MCF 10A (cell line): ENCODE results near the gene PYY. TPM values are rescaled to one million over a fixed set of nuclear protein-coding genes. Genes with fewer than 3 reads are reported as not detected.

Experiments
- BruUV-seq: library from RNA; stranded (reverse); fragments of 400-500 nt; replicated peaks from 2 replicates; lab custom pipeline; 2021; lab: Mats Ljungman, UMichigan
- CTCF ChIA-PET: fragments of 300-600 bp; sonication (Branson Sonifier 250); formaldehyde crosslinking; extraction: SDS; loops from one replicate; lab custom pipeline; 2021; ENCODE audit warnings: antibody characterized with exemption, inconsistent platforms; lab: Yijun Ruan, JAX
- POLR2A ChIA-PET: fragments of 300-600, 350-650 bp; sonication (Branson Sonifier 250); formaldehyde crosslinking; extraction: SDS; loops from one replicate; lab custom pipeline; 2020; ENCODE audit warnings: antibody characterized with exemption, inconsistent platforms; lab: Yijun Ruan, JAX
- DNase-seq: peaks from one replicate; pipeline ENCODE4 v3.0.0-alpha.2; 2018; ENCODE audit not compliant: unreplicated experiment
- H3K27ac Mint-ChIP-seq: one replicate; pipeline ENCODE4 v1.8.0; 2022; ENCODE audit warnings: mild to moderate bottlenecking, low read depth, mixed read lengths; ENCODE audit not compliant: unreplicated experiment
- H3K27me3 Mint-ChIP-seq: one replicate; pipeline ENCODE4 v1.8.0; 2022; ENCODE audit warnings: mixed read lengths; ENCODE audit not compliant: insufficient read depth, unreplicated experiment
- H3K36me3 Mint-ChIP-seq: one replicate; pipeline ENCODE4 v1.8.0; 2022; ENCODE audit warnings: mild to moderate bottlenecking, moderate library complexity, mixed read lengths; ENCODE audit not compliant: insufficient read depth, unreplicated experiment
- H3K4me1 Mint-ChIP-seq: one replicate; pipeline ENCODE4 v1.8.0; 2022; ENCODE audit warnings: mixed read lengths; ENCODE audit not compliant: insufficient read depth, unreplicated experiment
- H3K4me3 Mint-ChIP-seq: one replicate; pipeline ENCODE4 v1.8.0; 2022; ENCODE audit warnings: mild to moderate bottlenecking, moderate library complexity, mixed read lengths; ENCODE audit not compliant: unreplicated experiment
- H3K9me3 Mint-ChIP-seq: one replicate; pipeline ENCODE4 v1.8.0; 2022; ENCODE audit warnings: mixed read lengths; ENCODE audit not compliant: unreplicated experiment
- CTCF ChIP-seq: fragments of 200-600 bp; IDR thresholded peaks from one replicate; pipeline ENCODE4 v1.8.0; 2022; ENCODE audit warnings: antibody characterized with exemption, mild to moderate bottlenecking; ENCODE audit not compliant: unreplicated experiment
- intact Hi-C: fragments of 100-400 bp; cut with micrococcal nuclease; formaldehyde crosslinking; loops from 2 replicates; pipeline ENCODE4 v1.14.1; 2022
- total RNA-seq: library from RNA; stranded (reverse); gene quantifications from 2 replicates; pipeline ENCODE4 v1.2.3, GENCODE V29; 2022

Gene PYY
- total RNA-seq, 1 experiment from 2014 or later: not detected

GRCh38 chr17:43986225-43986981, 32.7 kb upstream of the PYY start:
- no TSS peak for BruUV-seq
- H3K4me1 Mint-ChIP-seq: no peaks in the 10 kb centered on the region
- H3K9me3 Mint-ChIP-seq: no peaks in the 10 kb centered on the region
- no peaks in the 10 kb centered on the region for H3K36me3 Mint-ChIP-seq
- POLR2A ChIA-PET: interaction anchor here (0.6 kb wide), 2 partner anchors 28 to 100 kb away, joined by 3 read pairs; no protein-coding TSS in a partner anchor
- peaks cover 43% of the 10 kb centered on the region for H3K27me3 Mint-ChIP-seq
- no peak for TF ChIP-seq CTCF
- no peak overlapping the region for H3K27ac Mint-ChIP-seq
- intact Hi-C loops: no loop called here
- CTCF ChIA-PET: interaction anchor here (1.2 to 1.7 kb wide), 3 partner anchors 9 to 109 kb away, joined by 4 to 8 read pairs (median 4); no protein-coding TSS in a partner anchor
- H3K4me3 Mint-ChIP-seq: no peak overlapping the region
- DNase-seq: no peak

- H3K27ac Mint-ChIP-seq: no peak overlapping the region
- no peak overlapping the region for H3K4me3 Mint-ChIP-seq
- ChIA-PET POLR2A (no interaction called here), CTCF (interaction anchor here (0.5 kb wide), 1 partner anchor 80 kb away, joined by 4 read pairs; no protein-coding TSS in a partner anchor)
- no peak for TF ChIP-seq CTCF
- intact Hi-C loops: no loop called here
- no peaks in the 10 kb centered on the region for H3K9me3 Mint-ChIP-seq
- DNase-seq: no peak
- BruUV-seq: no TSS peak
- no peaks in the 10 kb centered on the region for H3K36me3 Mint-ChIP-seq
- no peaks in the 10 kb centered on the region for H3K4me1 Mint-ChIP-seq
- peaks cover 46% of the 10 kb centered on the region for H3K27me3 Mint-ChIP-seq
Measured at GRCh38 chr17:43984521-43984920, 30.8 kb upstream of the PYY start.

GRCh38 chr17:43983515-43984411, 30.0 kb upstream of the PYY start:
- TF ChIP-seq CTCF: no peak
- CTCF ChIA-PET: interaction anchor here (0.6 to 1.6 kb wide), 2 partner anchors 10 to 40 kb away, joined by 3 to 4 read pairs; no protein-coding TSS in a partner anchor
- POLR2A ChIA-PET: no interaction called here
- no peaks in the 10 kb centered on the region for H3K36me3 Mint-ChIP-seq
- H3K4me1 Mint-ChIP-seq: no peaks in the 10 kb centered on the region
- no TSS peak for BruUV-seq
- no peak overlapping the region for H3K4me3 Mint-ChIP-seq
- peaks cover 47% of the 10 kb centered on the region for H3K27me3 Mint-ChIP-seq
- intact Hi-C loops: no loop called here
- no peak for DNase-seq
- H3K27ac Mint-ChIP-seq: no peak overlapping the region
- H3K9me3 Mint-ChIP-seq: no peaks in the 10 kb centered on the region

- intact Hi-C loops: no loop called here
- CTCF ChIA-PET: interaction anchor here (0.6 to 1.6 kb wide), 3 partner anchors 11 to 40 kb away, joined by 3 to 4 read pairs (median 3); no protein-coding TSS in a partner anchor
- Mint-ChIP-seq H3K36me3 (no peaks in the 10 kb centered on the region), H3K27ac (no peak overlapping the region), H3K27me3 (peaks cover 47% of the 10 kb centered on the region), H3K4me1 (no peaks in the 10 kb centered on the region), H3K9me3 (no peaks in the 10 kb centered on the region), H3K4me3 (no peak overlapping the region)
- no peak for TF ChIP-seq CTCF
- DNase-seq: no peak
- no TSS peak for BruUV-seq
- POLR2A ChIA-PET: no interaction called here
Measured at GRCh38 chr17:43983196-43983514, 29.4 kb upstream of the PYY start.
